G401.6 (cell line): Measurements from ENCODE around the gene ZPR1.
"Not testable (repeated sequence)": the region's sequence is repeated elsewhere in the genome, so short reads cannot be mapped to it uniquely, and the experiment has no call there.

ENCODE experiments used
- FAIRE-seq: peaks from 2 replicates; lab custom pipeline; 2012; peaks lifted over from hg19 to GRCh38; lab: Jason Lieb, UNC

The ZPR1 gene, protein sequence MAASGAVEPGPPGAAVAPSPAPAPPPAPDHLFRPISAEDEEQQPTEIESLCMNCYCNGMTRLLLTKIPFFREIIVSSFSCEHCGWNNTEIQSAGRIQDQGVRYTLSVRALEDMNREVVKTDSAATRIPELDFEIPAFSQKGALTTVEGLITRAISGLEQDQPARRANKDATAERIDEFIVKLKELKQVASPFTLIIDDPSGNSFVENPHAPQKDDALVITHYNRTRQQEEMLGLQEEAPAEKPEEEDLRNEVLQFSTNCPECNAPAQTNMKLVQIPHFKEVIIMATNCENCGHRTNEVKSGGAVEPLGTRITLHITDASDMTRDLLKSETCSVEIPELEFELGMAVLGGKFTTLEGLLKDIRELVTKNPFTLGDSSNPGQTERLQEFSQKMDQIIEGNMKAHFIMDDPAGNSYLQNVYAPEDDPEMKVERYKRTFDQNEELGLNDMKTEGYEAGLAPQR

DNA sequence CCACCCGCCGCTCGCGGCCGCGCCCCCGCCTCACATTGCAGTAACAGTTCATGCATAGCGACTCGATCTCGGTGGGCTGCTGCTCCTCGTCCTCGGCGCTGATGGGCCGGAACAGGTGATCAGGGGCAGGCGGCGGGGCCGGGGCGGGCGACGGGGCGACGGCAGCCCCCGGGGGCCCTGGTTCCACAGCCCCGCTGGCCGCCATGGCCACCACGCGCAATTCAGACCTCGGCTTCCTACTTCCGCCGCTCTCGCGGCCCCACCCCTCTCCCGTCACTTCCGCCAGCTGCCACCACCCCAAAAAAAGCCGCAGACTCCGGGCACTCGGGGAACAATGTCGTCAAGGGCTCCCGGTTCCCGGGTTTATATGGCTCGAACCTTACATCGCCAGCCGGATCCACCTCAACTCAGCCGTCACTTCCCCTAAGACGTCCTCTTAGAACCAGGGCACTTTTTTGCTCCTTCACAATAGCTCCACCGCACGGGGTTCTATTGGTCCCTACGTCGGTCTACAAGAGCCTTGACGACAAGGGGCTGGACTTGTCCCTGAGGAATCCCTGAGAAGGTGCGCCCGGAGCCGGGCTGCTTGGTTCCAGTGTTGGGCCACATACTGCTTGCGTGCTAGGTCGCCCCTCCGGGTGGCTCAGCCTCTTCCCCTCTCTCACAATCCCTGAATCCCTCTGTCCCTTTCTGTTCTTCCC, at the start of gene ZPR1:
Gene ZPR1 (minus strand): TSS at position 238 of the 701 bp plus-strand sequence. CDS start 33 bp downstream, at position 205.
- FAIRE-seq: no peak

DNA sequence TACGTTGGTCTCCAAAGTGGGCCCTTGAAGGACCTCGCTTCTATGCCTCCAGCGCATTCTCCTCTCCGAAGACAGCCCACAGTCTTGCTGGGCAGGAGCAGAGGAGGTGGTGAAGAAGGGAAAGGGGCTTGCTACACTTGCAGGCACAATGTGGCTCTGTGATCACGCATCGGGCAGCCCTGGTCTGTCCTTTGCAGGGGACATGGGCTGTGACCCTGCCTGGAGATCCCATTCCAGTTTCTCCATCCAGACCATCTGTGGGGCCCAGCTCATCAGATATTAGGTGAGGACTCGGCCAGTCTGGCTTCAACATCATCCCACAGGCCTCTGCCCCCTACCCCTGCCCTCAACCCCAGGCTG, 48.8 kb upstream of the ZPR1 start:
- FAIRE-seq: no peak

DNA sequence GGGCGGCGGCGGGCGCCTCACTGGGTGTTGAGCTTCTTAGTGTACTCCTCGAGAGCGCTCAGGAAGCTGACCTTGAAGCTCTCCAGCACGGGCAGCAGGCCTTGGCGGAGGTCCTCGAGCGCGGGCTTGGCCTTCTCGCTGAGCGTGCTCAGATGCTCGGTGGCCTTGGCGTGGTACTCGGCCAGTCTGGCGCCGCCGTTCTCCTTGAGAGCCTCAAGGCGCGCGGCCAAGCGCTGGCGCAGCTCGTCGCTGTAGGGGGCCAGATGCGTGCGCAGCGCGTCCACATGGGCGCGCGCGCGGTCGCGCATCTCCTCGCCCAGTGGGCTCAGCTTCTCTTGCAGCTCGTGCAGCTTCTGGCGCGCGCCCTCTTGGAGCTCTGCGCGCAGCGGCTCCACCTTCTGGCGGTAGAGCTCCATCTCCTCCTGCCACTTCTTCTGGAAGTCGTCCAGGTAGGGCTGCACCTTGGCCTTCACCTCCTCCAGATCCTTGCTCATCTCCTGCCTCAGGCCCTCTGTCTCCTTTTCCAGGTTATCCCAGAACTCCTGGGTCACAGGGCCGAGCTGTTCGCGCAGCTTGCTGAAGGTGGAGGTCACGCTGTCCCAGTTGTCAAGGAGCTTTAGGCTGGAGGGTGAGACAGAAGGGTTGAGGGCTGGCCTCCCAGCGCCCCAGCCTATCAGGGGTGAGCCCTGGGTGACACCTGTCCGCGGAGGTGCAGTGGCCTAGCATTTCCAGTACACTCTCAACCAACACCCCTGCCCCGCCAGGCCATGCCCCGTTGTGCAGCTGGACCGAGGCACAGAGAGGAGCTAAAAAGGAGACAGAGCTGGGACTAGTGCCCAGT, 48.2 kb upstream of the ZPR1 start:
- no peak for FAIRE-seq

DNA sequence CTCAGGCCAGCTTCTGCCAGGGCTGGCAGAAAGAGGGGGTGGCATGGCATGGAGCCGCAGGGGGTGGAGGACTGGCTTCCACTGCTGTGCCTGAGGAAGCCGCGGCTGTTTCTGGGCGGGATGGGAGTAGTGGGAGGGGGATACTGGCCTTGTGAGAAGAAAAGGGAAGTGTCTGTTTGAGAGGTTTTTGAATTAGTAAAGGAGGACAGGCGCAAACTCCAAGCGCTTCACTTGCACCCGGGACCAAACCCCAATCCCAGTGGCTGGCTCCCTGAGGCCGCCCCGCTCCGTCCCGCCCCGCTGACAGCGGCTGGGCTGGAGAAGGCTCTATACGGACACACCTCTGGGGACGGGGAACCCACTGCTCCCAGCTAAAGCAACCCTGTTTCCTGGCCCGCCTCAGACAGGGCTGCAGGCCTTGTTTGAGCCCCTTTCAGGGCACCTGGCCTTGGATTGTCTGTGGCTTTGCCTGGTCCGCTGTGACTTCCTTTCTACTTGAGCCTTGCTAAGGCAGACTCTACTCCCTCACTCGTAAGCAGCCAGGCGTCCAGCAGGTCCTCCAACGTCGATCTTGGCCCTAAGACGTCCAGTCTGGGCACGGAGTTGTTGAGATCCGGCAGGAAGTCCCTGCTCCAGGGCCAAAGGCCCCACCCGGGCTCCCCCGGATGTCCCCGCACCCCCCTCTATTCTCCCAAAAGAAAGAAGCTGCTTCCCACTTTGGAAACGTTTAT, 47.4 kb upstream of the ZPR1 start:
- FAIRE-seq: no peak

DNA sequence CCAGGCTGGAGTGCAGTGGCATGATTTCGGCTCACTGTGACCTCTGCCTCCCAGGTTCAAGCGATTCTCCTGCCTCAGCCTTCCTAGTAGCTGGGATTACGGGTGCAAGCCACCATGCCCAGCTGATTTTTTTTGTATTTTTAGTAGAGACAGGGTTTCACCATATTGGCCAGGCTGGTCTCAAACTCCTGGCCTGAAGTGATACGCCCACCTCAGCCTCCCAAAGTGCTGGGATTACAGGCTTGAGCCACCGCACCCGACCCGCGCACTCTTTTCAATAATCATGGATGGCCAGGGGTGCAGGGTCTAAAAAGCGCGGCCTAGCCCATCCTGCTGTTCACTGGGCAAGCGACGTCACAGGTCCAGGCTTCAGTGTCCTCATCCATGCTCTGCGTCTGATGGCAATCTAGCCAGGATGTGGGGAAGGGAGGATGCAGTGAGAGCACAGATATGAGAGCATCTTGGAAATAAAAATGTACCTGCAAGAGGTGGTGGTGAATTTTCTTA, 46.8 kb upstream of the ZPR1 start:
- FAIRE-seq: not testable (repeated sequence)

DNA sequence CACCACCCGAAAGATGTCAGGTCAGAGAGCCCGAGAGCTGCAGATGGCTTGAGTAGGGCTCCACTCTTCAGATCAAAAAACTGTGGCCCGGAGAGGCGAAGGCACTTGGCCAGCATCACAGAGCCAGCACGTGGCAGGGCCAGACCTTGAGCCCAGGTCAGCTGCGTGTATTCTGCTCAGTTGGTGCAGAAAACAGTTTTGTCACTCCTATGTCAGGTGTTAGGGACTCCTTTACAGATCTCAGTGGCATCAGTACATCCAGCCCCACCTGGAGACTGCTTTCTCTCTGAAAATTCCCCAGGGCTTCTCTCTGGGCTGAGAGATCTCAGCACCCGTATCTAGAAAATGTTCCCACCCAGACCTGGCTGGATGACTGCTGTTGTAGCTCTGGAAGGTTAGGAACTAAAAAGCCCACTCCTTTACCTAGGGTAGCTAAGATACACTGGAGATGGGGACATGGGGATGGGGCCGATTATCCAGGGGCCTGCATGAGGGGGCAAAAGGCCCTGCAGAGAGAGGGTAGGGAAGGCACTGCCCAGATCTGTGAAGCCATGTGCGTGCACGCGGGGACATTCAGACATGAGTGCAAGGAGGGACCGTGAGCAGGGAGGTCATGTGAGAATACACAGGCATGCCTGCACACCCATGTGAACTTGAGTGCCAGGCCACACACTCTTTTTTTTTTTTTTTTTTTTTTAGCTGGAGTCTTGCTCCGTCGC, 46.2 kb upstream of the ZPR1 start:
- FAIRE-seq: no peak

DNA sequence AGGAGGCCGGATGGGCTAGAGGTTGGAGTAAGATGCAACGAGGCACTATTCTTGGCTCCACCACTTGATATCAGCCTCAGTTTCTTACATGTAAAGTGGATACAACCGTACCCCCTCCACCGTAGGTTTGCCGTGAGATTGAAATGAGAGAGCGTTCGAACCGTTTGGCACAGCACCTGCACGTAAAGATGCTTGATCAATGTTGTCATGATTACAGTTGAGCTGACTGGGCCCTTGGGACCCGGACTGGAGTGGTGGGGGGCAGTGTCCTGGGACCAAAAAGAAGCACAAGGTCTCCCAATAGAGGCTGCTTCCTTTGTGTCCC, 45.6 kb upstream of the ZPR1 start:
- no peak for FAIRE-seq

DNA sequence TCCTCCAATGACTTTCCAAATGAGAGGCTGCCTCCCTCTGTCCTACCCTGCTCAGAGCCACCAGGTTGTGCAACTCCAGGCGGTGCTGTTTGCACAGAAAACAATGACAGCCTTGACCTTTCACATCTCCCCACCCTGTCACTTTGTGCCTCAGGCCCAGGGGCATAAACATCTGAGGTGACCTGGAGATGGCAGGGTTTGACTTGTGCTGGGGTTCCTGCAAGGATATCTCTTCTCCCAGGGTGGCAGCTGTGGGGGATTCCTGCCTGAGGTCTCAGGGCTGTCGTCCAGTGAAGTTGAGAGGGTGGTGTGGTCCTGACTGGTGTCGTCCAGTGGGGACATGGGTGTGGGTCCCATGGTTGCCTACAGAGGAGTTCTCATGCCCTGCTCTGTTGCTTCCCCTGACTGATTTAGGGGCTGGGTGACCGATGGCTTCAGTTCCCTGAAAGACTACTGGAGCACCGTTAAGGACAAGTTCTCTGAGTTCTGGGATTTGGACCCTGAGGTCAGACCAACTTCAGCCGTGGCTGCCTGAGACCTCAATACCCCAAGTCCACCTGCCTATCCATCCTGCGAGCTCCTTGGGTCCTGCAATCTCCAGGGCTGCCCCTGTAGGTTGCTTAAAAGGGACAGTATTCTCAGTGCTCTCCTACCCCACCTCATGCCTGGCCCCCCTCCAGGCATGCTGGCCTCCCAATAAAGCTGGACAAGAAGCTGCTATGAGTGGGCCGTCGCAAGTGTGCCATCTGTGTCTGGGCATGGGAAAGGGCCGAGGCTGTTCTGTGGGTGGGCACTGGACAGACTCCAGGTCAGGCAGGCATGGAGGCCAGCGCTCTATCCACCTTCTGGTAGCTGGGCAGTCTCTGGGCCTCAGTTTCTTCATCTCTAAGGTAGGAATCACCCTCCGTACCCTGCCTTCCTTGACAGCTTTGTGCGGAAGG, 44.8 kb upstream of the ZPR1 start:
- no peak for FAIRE-seq

DNA sequence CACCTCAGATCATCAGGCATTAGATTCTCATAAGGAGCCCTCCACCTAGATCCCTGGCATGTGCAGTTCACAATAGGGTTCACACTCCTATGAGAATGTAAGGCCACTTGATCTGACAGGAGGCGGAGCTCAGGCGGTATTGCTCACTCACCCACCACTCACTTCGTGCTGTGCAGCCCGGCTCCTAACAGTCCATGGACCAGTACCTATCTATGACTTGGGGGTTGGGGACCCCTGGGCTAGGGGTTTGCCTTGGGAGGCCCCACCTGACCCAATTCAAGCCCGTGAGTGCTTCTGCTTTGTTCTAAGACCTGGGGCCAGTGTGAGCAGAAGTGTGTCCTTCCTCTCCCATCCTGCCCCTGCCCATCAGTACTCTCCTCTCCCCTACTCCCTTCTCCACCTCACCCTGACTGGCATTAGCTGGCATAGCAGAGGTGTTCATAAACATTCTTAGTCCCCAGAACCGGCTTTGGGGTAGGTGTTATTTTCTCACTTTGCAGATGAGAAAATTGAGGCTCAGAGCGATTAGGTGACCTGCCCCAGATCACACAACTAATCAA, 44.0 kb upstream of the ZPR1 start:
- no peak for FAIRE-seq

DNA sequence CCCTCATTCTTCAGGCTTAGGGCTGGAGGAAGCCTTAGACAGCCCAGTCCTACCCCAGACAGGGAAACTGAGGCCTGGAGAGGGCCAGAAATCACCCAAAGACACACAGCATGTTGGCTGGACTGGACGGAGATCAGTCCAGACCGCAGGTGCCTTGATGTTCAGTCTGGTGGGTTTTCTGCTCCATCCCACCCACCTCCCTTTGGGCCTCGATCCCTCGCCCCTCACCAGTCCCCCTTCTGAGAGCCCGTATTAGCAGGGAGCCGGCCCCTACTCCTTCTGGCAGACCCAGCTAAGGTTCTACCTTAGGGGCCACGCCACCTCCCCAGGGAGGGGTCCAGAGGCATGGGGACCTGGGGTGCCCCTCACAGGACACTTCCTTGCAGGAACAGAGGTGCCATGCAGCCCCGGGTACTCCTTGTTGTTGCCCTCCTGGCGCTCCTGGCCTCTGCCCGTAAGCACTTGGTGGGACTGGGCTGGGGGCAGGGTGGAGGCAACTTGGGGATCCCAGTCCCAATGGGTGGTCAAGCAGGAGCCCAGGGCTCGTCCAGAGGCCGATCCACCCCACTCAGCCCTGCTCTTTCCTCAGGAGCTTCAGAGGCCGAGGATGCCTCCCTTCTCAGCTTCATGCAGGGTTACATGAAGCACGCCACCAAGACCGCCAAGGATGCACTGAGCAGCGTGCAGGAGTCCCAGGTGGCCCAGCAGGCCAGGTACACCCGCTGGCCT, 42.5 kb upstream of the ZPR1 start:
- no peak for FAIRE-seq

DNA sequence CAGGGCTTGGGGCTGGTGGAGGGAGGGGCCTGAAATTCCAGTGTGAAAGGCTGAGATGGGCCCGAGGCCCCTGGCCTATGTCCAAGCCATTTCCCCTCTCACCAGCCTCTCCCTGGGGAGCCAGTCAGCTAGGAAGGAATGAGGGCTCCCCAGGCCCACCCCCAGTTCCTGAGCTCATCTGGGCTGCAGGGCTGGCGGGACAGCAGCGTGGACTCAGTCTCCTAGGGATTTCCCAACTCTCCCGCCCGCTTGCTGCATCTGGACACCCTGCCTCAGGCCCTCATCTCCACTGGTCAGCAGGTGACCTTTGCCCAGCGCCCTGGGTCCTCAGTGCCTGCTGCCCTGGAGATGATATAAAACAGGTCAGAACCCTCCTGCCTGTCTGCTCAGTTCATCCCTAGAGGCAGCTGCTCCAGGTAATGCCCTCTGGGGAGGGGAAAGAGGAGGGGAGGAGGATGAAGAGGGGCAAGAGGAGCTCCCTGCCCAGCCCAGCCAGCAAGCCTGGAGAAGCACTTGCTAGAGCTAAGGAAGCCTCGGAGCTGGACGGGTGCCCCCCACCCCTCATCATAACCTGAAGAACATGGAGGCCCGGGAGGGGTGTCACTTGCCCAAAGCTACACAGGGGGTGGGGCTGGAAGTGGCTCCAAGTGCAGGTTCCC, 41.8 kb upstream of the ZPR1 start, which contains the start of gene APOC3:
Gene APOC3 (plus strand): TSS at position 383 of the 659 bp plus-strand sequence. CDS start 676 bp downstream, outside the sequence.
- no peak for FAIRE-seq

DNA sequence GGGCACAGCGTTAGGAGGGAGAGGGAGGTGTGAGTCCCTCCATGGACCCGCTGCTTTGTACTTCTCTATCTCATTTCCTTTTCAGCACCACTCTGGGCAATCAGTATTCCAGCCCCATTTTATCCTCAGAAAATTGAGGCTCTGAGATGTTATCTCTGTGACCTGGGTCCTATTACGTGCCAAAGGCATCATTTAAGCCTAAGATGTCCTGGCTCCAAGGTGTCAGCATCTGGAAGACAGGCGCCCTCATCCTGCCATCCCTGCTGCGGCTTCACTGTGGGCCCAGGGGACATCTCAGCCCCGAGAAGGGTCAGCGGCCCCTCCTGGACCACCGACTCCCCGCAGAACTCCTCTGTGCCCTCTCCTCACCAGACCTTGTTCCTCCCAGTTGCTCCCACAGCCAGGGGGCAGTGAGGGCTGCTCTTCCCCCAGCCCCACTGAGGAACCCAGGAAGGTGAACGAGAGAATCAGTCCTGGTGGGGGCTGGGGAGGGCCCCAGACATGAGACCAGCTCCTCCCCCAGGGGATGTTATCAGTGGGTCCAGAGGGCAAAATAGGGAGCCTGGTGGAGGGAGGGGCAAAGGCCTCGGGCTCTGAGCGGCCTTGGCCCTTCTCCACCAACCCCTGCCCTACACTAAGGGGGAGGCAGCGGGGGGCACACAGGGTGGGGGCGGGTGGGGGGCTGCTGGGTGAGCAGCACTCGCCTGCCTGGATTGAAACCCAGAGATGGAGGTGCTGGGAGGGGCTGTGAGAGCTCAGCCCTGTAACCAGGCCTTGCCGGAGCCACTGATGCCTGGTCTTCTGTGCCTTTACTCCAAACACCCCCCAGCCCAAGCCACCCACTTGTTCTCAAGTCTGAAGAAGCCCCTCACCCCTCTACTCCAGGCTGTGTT, 41.1 kb upstream of the ZPR1 start:
- FAIRE-seq: no peak

DNA sequence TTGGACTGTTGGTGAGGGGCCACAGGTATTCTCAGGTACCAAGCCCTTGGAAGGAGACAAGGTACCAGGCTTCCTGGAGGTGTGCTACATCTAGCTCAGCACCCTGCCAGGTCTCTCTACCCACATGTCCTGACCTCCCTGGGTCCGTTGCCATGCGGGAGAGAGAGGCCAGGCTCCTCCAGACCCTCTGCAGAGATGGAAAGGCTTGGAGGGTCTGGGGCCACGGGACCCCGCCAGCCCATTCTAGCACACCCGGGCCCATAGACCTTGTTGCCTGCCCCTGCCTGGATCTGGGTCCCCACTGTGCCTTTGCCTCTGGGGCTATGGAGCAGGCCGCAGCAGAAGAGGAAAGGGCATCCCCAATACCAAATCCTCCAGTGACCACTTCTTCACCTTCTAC, 39.6 kb upstream of the ZPR1 start:
- FAIRE-seq: no peak

DNA sequence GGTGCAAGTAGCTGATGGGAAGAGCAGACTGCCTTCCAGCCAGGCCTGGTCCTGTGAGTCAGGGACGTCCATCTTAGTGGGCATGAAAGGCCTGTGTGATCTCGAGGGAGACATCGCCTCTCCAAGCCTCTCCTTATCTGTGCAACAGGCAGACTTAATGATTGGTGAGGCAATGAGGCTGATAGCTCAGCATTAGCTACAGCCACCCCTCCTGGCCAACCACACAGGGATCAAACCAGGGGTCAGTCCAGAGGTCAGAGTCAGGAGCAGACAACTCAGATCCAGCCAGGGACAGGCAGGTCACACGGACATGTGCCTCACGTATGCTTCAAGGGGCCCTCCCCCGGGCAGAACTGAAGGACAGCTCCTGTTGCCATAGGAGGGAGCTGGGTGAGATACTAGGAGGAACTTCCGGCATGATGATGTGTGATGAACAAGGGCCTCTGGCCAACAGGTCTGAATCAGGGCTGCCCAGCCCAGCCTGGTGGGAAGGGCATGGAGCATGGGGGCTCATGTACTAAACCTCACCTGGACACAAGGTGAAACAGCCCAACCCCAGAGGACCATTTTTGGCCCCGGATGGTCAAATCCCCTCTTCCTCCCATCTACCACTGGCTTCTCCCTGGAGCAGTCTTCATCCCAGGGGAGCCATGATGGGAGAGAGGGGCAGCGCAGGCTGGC, 39.1 kb upstream of the ZPR1 start:
- no peak for FAIRE-seq

DNA sequence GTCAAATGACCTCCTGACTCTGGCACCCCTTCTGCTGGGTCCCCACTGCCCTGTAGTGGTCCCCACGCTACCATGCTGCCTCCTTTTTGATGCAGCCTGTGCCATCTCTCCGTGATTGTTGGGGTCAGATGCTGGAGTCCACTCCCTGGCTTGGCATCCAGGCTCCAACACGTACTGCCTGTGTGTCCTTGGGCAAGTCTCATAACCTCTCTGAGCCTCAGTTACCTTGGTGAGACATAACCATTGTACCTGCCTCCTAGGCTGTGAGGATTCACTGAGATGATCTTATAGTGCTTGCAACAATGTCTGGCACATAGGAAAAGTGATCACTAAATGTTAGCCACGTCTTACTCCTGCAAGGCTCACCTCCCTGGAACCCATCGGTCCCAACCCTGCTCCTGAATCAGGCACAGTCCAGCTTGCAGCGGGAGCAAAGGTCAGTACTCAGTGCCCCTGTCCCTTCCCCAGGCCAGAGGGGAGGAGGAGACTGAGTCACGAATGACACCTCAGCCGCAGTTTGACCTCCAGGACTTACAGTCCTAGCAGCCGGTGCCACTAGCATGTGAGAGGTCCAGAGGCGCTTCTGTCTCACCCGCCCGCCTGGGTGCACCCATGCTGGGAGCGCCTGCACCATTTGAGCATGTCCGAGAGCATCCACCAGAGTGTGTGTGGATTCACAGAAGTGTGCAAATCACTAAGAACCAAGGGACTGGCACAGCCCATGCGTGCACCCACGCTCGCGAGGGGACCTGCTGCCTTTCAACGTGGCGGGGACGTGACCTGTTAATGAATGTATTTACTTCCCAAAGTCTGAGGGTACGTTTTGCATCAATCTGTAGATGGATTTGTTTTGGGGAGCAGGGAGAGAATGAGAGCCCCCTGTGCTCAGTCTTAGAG, 38.3 kb upstream of the ZPR1 start:
- FAIRE-seq: no peak

DNA sequence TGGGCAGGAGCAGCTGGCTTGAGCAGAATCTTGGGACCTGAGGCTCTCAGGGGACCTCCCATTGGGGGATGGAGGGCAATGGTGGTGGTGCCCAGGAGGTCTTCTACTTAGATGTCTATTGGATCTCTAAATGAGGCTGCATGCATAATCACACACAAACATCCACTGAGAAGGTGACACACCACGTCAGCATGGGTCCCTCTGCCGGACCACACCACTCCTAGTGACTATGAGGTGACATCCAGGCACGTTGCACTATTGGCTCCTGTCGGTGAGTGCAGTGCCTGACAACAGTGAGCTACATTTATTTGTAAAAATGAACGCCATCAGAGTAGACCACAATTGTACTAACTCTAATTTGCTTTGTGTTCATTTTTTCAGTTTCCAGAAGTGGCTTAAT, 37.6 kb upstream of the ZPR1 start:
- FAIRE-seq: no peak
